Lower leg skin (tissue), 3 donors: ENCODE data around the gene AFG3L2.

Experiments
- CTCF ChIP-seq, 3 donors: fragments of 450-650 bp; IDR thresholded peaks; one replicate each; pipeline ENCODE4 v1.5.1; 2016; ENCODE audit warnings: antibody characterized with exemption in 3 of 3, mild to moderate bottlenecking in 3 of 3, moderate library complexity in 2 of 3
- POLR2A ChIP-seq, 2 donors: fragments of 450-650 bp; IDR thresholded peaks; one replicate each; pipeline ENCODE4 v1.6.1; 2016 to 2017; ENCODE audit warnings: antibody characterized with exemption in 2 of 2, mild to moderate bottlenecking in 1 of 2, moderate library complexity in 1 of 2

- TF ChIP-seq CTCF (IDR thresholded peaks at IDR 0.05) (no peak), POLR2A (IDR thresholded peaks at IDR 0.05) (no peak)
These were observed 24.8 kb downstream of the AFG3L2 start for GRCh38 chr18:12352188-12352587.
